ENCODE measurements around the gene BPIFB2.

BPIFB2 gene

GRCh38 chr20:33014336-33015113, 7.0 kb downstream of the BPIFB2 start:
- Mint-ChIP-seq H3K27ac (no peak overlapping the region), H3K36me3 (ENCODE audit: low read depth) (no peaks in the 10 kb centered on the region), H3K27me3 (peaks cover 2% of the 10 kb centered on the region), H3K4me3 (no peak overlapping the region), H3K4me1 (ENCODE audit: low read depth) (no peaks in the 10 kb centered on the region), H3K9me3 (no peaks in the 10 kb centered on the region)
- intact Hi-C loops (cut with micrococcal nuclease): no loop called here

DNA sequence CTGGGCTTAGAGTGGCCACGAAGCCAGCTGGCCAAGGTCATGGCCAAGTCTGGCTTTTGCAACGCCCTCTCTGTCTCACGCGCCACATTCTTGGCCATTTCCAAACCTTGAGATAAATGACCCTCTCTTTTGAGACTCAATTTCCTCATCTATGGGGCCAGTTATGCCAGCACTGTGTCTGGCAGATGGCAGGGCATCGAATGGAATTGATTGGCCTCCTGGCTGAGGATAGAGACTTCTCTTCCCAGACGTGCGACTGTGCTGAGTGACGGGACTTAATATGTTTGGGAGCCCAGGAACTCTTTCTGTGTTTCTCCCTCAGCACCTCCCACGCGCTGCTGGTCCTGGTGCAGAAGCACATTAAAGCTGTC, 7.6 kb downstream of the BPIFB2 start:
- no peaks in the 10 kb centered on the region for H3K36me3 Mint-ChIP-seq (ENCODE audit: low read depth)
- intact Hi-C loops (cut with micrococcal nuclease): no loop called here
- no peaks in the 10 kb centered on the region for H3K4me1 Mint-ChIP-seq (ENCODE audit: low read depth)
- no peak overlapping the region for H3K4me3 Mint-ChIP-seq
- H3K9me3 Mint-ChIP-seq: no peaks in the 10 kb centered on the region
- H3K27me3 Mint-ChIP-seq: peaks cover 2% of the 10 kb centered on the region
- no peak overlapping the region for H3K27ac Mint-ChIP-seq

DNA sequence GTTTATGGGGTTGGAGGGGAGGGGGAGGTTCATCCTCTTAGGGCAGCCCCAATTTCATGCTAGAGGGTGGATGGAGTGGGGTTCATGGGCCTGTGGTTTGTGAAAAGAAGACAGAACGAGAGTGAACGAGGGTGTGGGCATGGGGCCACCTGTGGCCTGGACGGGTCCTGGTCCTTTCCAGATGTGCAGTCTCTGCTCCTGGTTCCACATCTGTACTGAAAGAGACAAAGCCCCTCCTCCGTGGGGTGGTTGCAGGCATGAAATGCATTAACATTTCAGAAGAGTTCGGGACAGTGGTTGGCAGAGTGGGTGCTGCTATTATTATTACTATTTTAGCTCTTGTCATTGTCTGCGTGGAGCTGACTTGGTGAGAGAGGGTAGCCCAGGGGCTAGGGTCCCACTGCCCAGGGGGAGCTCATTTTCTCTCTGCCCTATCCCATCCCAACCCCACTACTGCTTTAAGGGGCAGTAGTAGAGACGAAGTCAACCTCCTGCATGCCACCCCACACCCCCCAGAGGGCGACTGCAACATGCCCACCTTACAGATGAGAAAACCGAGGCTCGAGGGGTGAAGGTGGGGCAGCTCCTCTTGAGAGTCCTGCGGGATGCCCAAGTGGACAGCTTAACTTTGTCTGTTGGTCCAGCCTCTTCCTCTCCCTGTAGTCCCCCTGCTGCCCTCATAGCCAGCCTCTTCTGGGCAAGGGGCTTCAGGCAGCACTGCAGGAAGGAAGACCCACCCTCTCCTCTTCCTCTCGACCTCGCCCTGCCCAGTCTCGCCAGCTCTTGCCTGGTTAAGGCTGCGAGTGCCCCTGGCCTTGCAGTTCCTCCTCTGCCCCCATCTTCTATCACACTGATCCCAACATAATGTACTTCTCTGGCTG, 8.4 kb downstream of the BPIFB2 start:
- H3K27me3 Mint-ChIP-seq: peaks cover 2% of the 10 kb centered on the region
- intact Hi-C loops (cut with micrococcal nuclease): no loop called here
- H3K36me3 Mint-ChIP-seq (ENCODE audit: low read depth): no peaks in the 10 kb centered on the region
- H3K4me3 Mint-ChIP-seq: no peak overlapping the region
- H3K9me3 Mint-ChIP-seq: no peaks in the 10 kb centered on the region
- H3K27ac Mint-ChIP-seq: no peak overlapping the region
- H3K4me1 Mint-ChIP-seq (ENCODE audit: low read depth): no peaks in the 10 kb centered on the region

GRCh38 chr20:33016581-33017109, 9.1 kb downstream of the BPIFB2 start:
- Mint-ChIP-seq H3K36me3 (ENCODE audit: low read depth) (no peaks in the 10 kb centered on the region), H3K27me3 (peaks cover 2% of the 10 kb centered on the region), H3K27ac (no peak overlapping the region), H3K9me3 (no peaks in the 10 kb centered on the region), H3K4me1 (ENCODE audit: low read depth) (no peaks in the 10 kb centered on the region), H3K4me3 (no peak overlapping the region)
- intact Hi-C loops (cut with micrococcal nuclease): no loop called here

DNA sequence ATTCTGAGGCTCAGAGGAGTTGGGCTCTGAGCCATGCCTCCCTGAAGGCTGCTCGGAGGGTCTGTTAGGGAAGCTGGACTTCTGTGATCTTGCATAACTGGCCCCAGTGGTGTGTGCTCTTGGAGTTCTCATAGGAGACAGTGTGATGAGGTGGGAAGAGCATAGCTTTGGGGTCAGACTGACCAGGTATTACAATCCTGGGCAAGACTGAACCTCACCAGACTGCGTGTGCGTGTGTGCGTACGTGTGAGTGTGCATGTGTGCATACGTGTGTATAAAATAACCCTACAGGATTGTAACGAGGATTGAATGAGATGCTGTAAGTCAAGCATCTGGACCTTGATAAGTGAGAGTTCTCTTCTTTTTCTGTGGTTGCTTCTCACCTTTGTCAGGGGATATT, 10.0 kb downstream of the BPIFB2 start:
- Mint-ChIP-seq H3K27ac (no peak overlapping the region), H3K4me3 (no peak overlapping the region), H3K36me3 (ENCODE audit: low read depth) (no peaks in the 10 kb centered on the region), H3K4me1 (ENCODE audit: low read depth) (no peaks in the 10 kb centered on the region), H3K27me3 (peaks cover 2% of the 10 kb centered on the region), H3K9me3 (no peaks in the 10 kb centered on the region)
- intact Hi-C loops (cut with micrococcal nuclease): no loop called here

GRCh38 chr20:33018169-33018931, 10.8 kb downstream of the BPIFB2 start:
- intact Hi-C loops (cut with micrococcal nuclease): no loop called here
- no peak overlapping the region for H3K27ac Mint-ChIP-seq
- H3K9me3 Mint-ChIP-seq: no peaks in the 10 kb centered on the region
- H3K4me3 Mint-ChIP-seq: no peak overlapping the region
- no peaks in the 10 kb centered on the region for H3K36me3 Mint-ChIP-seq (ENCODE audit: low read depth)
- peaks cover 2% of the 10 kb centered on the region for H3K27me3 Mint-ChIP-seq
- H3K4me1 Mint-ChIP-seq (ENCODE audit: low read depth): no peaks in the 10 kb centered on the region

DNA sequence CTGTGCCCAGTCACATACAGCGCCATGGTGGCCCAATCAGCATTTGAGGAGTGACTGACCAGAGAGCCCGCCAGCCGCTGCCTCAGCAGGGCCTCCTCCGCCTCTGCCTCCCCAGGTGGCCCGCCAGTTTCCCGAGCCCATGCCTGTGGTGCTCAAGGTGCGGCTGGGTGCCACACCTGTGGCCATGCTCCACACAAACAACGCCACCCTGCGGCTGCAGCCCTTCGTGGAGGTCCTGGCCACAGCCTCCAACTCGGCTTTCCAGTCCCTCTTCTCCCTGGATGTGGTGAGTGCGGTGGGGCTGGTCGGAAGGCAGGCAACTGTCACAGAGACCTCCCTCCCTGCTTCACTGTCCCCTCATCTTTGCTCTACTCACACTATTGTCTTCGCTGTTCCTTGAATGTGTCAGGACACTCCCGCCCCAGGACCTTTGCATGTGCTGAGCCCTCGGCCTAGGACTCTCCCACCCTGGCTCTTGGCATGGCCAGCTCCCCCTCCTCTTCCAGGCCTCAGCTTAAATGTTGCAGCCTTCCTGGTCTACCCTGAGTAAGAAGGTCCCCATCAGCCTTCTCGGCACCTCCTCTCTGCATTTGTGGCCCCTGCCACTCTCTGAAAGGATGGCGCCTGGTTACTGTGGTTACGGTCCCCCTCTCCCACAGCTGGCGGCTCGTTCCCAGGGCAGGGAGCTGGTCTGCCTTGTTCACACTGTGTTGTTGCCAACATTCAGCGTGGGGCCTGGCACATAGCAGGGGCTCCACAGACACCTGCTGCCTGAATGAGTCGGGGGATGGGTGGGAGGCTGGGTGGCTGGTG, 12.2 kb downstream of the BPIFB2 start:
- intact Hi-C loops (cut with micrococcal nuclease): no loop called here
- H3K4me3 Mint-ChIP-seq: no peak overlapping the region
- no peaks in the 10 kb centered on the region for H3K36me3 Mint-ChIP-seq (ENCODE audit: low read depth)
- peaks cover 4% of the 10 kb centered on the region for H3K27me3 Mint-ChIP-seq
- no peak overlapping the region for H3K27ac Mint-ChIP-seq
- H3K9me3 Mint-ChIP-seq: no peaks in the 10 kb centered on the region
- H3K4me1 Mint-ChIP-seq (ENCODE audit: low read depth): no peaks in the 10 kb centered on the region

- no peak overlapping the region for H3K4me3 Mint-ChIP-seq
- H3K4me1 Mint-ChIP-seq (ENCODE audit: low read depth): no peaks in the 10 kb centered on the region
- peaks cover 2% of the 10 kb centered on the region for H3K27me3 Mint-ChIP-seq
- H3K9me3 Mint-ChIP-seq: no peaks in the 10 kb centered on the region
- H3K36me3 Mint-ChIP-seq (ENCODE audit: low read depth): no peaks in the 10 kb centered on the region
- no peak overlapping the region for H3K27ac Mint-ChIP-seq
- intact Hi-C loops (cut with micrococcal nuclease): no loop called here
These were observed 13.0 kb downstream of the BPIFB2 start for GRCh38 chr20:33020278-33021161.

DNA sequence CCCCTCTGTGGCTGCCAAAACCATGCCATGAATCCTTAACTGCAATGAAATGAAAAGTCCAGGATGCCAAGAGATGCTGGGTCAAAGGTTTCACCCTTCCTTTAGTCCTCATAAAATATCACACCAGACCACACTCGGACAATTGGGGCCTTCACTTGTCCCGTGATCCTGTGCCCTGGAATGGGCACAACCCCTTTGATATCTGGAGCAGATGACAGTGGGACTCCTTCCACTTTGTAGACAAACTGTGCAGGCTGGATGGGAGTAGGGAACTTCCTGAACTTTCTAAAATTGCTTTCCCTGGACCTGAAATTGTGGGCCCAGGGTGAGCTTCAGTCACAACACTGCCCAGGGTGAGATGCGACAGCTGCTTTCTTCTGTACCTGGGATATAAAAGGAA, 14.4 kb downstream of the BPIFB2 start:
- Mint-ChIP-seq H3K9me3 (no peaks in the 10 kb centered on the region), H3K4me1 (ENCODE audit: low read depth) (no peaks in the 10 kb centered on the region), H3K4me3 (no peak overlapping the region), H3K36me3 (ENCODE audit: low read depth) (no peaks in the 10 kb centered on the region), H3K27ac (no peak overlapping the region), H3K27me3 (peaks cover 2% of the 10 kb centered on the region)
- intact Hi-C loops (cut with micrococcal nuclease): no loop called here

DNA sequence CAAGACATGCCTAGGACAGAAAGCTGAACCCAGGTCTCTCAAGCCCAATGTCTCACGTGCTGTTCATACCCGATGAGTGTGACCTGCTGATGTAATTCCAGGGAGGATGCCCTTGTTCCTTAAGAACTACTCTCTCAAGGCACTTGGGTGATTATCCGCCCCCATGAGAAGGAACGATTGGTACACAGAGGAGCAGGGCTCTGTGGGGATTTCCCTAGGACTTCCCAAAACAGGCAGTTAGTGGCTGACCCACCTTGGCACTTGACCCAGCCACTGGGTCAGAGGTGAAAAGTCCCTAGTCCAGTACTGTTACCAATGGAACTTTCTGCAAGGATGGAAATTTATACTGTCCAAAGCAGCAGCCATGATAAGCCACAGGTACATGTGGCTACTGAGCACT, 14.8 kb downstream of the BPIFB2 start:
- Mint-ChIP-seq H3K27ac (no peak overlapping the region), H3K36me3 (ENCODE audit: low read depth) (no peaks in the 10 kb centered on the region)

GRCh38 chr20:33022694-33023438, 15.4 kb downstream of the BPIFB2 start:
- peaks cover 2% of the 10 kb centered on the region for H3K27me3 Mint-ChIP-seq
- no peak overlapping the region for H3K27ac Mint-ChIP-seq
- intact Hi-C loops (cut with micrococcal nuclease): no loop called here

More for the DNA sequence above, 14.8 kb downstream of the BPIFB2 start:
- H3K4me1 Mint-ChIP-seq (ENCODE audit: low read depth): no peaks in the 10 kb centered on the region
- H3K27me3 Mint-ChIP-seq: peaks cover 2% of the 10 kb centered on the region
- H3K9me3 Mint-ChIP-seq: no peaks in the 10 kb centered on the region
- no peak overlapping the region for H3K4me3 Mint-ChIP-seq
- intact Hi-C loops (cut with micrococcal nuclease): no loop called here

More at GRCh38 chr20:33022694-33023438, 15.4 kb downstream of the BPIFB2 start:
- Mint-ChIP-seq H3K4me1 (ENCODE audit: low read depth) (no peaks in the 10 kb centered on the region), H3K4me3 (no peak overlapping the region), H3K36me3 (ENCODE audit: low read depth) (no peaks in the 10 kb centered on the region), H3K9me3 (no peaks in the 10 kb centered on the region)
